NCI-H2227 treated with DMSO at 0.1 percent for 48 hours (cell line): Measurements from ENCODE around the gene PPP1R1C.

Experiments
- DNase-seq: peaks from one replicate; lab custom pipeline; 2025; lab: John Stamatoyannopoulos, UW

Gene PPP1R1C

DNA sequence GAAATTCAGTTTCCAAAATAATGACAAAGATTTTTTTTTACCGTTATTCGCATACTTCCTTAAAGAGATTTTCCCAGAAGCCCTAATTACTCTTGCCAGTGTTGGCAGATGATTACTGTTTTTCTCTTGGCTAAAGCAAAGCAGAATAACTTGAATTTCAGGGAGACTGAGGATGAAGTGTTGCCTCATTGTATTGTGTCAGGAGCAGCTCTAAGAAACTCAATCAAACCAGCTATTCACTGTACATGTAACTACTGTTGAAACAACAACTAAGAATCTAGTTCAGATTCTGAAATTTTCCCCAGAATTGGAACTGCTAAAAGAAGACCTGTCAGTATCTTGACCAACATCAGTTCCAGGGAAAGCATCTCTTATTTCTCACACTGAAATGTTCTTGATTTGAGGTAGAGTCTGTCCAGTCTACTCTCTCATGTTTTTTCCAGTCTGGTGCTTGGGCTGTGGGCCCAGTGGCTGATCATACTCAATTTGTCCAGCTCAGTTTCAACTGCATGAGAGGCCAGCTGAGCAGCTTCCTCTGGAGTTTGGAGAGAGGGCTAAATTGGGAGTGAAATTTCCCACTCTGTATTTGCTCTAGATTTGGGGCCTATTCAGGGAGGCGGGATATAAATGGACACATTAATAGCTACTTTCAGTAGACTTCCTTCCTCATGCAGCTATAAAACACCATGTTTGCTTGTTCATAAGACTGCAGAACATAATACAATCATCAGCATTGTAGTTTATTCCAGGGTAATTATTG is 78.5 kb downstream of the PPP1R1C start:
- DNase-seq, result peak; percentile 28

- peak; percentile 25 for DNase-seq
These were observed 80.9 kb downstream of the PPP1R1C start for GRCh38 chr2:182066400-182067087.

- no peak for DNase-seq
These were observed 81.7 kb downstream of the PPP1R1C start for GRCh38 chr2:182067393-182067792.

- no peak for DNase-seq
These were observed 83.2 kb downstream of the PPP1R1C start for GRCh38 chr2:182068811-182069210.

GRCh38 chr2:182069416-182069815 is 83.8 kb downstream of the PPP1R1C start:
- DNase-seq, result no peak

DNA sequence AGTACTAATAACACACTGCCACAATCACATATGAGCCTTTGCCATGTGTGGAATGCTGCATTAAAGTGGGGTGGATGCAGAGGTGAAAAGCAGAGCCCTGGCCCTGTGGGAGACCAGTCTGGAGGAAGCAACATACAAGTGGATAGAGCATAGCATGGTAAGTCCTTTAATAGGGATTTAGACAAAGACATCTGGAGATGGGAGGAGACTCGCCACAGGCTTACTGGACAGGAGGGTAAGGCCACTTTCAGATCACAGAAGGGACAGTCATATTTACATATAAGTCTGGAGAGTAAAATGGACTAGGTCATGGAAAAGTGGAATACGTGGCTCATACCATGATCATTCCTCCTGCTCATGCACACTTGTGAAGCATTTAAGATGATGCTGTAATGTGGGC is 84.3 kb downstream of the PPP1R1C start:
- DNase-seq, result no peak

- no peak for DNase-seq
These were observed 85.1 kb downstream of the PPP1R1C start for GRCh38 chr2:182070736-182071135.

GRCh38 chr2:182072861-182073260 is 87.2 kb downstream of the PPP1R1C start:
- DNase-seq, result no peak

DNA sequence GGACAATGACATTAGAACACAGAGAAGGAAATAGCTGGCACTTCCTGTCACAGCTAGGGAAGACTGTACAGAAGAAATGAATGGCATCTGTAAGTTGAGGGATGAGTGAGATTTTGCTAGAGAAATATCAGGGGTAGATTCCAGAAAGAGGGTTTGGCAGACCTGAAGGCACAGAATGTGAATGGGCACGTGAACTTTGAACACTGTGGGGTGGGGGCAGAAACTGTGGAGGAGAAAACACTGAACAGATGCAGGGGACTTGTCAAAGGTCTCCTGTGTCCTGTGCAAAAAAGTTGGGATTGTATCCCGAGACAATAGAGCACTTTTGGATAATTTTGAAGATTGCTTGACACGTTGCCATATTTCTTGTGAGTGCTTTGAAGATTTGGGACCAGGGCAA is 88.0 kb downstream of the PPP1R1C start:
- DNase-seq, result no peak

- DNase-seq, result no peak
These were observed 91.4 kb downstream of the PPP1R1C start for GRCh38 chr2:182077023-182077422.

GRCh38 chr2:182077448-182078142 is 91.9 kb downstream of the PPP1R1C start:
- peak; percentile 57 for DNase-seq

DNA sequence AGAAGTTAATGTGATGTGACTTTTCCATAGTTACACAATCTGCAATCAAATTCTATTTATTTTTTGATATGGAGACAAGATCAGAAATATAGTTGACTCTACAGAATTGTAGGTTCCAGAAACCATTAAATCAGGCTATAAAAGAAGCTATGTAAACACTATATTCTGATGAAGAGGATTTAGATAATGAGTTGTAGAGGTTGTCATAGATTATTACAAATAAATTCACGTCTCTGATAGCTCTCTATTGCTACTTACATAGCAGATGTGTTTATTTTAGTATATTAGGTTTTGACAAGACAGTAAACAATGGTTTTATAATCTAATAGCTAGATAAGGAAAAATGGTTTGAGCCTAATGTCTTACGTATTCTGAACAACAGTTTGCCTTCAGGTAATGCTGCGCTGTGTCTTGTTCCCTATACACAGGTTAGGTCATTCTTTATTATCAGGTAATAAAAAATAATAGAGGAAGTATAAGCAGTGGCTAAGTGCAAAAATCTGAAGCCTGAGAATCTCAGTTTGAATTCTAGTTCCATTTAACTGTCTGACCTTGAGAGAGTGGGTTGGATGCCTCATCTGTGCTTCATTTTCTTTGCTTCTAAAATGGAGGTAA is 93.4 kb downstream of the PPP1R1C start:
- DNase-seq, result no peak

GRCh38 chr2:182080493-182080892 is 94.8 kb downstream of the PPP1R1C start:
- no peak for DNase-seq

DNA sequence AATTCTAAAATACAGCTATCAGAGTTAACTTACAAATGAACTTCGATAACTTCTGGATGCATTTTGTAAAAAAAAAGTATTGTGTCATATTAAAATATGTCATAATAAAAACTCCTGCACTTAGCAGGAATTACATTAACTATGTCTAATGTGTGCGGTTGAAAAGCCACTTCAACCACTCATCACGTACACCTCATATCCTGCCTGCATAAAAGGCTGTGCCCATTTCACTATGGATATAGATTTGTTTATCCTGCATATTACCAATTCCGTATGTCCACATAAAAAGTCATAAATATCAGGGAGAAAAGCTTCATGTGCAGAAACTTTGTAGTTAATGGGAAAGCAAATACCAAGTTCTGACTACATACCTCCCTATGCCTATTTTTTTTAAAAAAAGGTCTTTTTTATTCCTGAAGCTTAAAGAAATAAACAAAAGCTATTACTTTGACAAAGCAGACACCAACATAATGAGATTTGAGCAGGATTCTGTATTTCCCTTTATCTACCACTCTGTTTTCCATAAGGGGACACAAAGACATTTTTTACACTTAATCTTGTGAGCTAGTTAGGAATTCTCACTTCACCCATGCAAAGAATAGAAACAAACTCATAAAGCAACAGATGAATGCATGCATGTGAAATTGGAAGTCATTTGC is 96.1 kb downstream of the PPP1R1C start:
- DNase-seq, result no peak

DNA sequence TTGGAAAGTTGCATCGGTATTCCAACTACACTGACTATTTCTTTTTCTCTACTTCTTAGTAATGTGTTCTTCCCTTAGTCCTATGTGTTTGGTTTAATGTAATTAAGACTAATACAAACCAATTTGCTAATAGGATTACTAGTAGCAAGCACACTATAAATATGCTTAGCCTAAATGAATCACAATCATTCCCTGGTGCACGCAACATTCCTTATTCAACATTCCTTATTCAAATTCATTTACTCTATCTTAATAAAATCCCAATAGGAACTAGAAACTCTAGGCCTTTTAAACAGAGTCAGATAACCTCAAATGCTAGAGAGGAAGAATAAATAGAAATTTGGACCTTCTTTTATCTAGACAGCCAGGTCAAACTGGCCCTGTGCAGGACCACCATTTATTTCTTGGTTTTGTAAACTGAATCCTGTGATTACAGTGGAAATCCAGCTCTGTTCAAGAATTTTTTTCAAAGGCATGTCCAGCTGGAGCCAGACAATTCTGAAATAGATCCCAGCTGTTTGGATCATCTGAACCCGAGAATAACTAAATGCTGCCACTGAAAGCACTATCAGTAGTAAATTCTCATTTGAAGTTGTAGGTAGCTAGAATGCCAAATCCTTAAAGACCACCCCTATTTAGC is 103.1 kb downstream of the PPP1R1C start:
- no peak for DNase-seq

DNA sequence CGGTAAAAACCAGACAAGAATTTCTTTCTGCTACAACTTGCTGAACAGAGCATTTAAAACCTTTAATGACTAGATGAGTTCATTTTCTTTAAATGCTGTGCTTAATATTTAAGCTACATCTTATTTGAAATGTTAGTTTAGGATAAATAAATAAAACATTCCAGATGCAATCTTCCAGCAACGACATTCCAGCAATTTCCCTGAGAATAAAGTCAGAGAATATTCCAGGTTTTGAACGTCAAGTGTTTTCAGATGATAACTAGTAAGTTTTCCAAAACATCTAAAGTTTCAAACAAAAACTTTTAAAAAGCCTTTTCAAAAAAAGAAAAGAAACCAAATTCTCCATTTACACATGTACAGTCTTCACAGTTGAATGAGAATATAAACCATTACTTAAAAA is 104.8 kb downstream of the PPP1R1C start:
- no peak for DNase-seq

DNA sequence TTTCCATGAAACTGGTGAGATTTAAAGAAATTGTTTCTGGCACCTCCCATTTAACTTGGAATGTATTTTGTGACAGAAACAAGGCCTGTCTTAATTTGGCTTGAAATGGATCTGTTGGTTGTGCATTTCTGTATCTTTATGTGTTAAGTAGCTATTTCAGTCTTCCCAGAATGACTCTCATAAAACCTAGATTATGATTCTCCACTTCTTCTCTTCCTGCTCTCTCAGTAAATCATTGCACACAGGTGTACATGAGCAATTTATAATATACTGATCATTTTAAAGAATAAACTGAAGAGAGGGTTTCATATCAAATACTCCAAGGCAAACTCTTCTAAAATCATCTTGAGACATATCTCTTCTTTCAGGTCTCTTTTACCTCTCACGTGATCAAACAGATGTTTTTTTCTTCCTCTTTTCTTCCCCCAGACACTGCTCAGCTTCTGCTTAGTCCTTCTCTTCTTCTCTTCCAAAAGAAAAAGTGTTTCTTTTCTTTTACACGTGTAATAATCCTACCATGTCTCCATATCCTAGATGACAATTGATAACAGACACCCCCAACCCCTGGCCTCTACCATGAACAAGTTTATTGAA is 112.0 kb downstream of the PPP1R1C start:
- DNase-seq, result no peak

DNA sequence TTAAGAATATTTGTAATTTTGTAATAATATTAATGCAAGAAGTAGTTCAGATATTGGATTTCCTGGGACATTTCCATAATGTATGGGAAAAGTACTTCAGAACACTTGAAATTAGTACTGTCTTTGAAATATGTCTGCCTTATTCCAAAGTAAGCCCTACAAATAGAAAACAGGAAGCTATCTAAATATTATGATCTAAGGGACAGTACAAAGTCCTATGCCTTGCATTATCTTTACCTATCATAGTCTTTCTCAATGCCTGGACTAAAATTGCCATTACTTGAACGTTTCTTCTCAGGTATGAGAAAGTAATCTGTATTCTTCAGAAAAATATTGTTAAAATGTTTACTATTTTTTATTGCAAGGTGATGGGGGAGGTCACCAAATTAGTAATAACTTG is 113.0 kb downstream of the PPP1R1C start:
- DNase-seq, result no peak

DNA sequence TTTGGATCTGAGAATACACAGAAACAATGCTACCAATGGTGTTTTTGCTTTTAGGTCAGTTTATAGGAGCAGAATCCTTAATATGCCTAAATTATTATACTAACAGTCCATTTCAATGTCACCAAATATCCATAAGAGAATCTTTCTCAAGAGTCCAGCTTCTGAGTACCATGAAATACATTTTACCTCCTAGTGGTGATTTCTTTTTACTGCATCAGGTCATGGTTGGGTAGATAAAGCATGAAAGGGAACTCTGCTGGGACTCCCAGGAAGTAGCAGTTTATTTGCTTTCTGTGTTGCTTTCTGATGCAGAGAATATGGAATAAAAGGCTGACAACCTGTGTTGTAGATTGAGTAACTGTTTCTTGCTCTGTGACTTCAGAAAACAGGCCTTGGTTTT is 115.6 kb downstream of the PPP1R1C start:
- DNase-seq, result no peak

DNA sequence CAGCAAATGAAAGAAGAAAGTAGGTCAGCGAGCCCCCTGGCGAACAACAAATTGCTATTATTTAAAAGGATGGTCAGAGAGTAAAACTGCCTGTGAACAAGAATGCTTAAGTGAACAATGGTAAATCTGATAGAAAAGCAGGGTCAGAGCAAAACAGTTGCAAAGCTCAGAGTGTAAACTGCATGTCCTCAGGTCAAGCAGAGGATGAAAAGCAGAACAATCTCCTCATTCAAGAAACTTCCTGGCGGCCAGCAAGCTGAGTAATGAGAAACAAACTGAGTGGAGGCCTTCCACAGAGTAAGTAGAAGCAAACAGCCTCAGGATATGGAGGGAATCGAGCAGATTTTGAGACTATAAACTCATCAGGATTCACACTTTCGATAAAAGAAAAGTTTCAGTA is 117.9 kb downstream of the PPP1R1C start:
- DNase-seq, result peak; percentile 51

DNA sequence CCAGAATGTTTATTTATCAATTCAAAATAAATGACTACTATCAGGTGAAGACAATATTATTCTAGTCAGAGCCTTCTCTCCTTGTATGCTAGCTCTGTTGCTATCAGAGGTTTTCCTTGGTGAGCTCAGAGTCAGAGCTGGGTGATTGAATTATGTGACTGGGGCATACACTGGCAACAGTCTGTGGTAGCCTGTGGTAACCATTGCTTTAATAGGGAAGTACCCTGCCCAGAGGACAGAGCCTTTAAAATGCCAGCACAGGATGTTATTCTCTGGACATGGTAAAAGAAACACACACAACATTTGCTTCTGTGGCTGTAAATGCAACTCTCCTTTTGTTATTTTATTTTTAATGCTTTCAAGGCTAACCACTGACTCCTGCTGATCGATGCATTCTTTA is 124.7 kb downstream of the PPP1R1C start:
- no peak for DNase-seq
